HuH-7 (cell line): Measurements from ENCODE around the gene SPAG6.

Source experiments
- DNase-seq: peaks from one replicate; pipeline ENCODE4 v3.0.0; 2011; ENCODE audit warnings: low spot score

The SPAG6 gene

GRCh38 chr10:22460101-22460500 lies 114.8 kb downstream of the SPAG6 start:
- no peak for DNase-seq

GRCh38 chr10:22460531-22461403 lies 115.5 kb downstream of the SPAG6 start:
- no peak for DNase-seq

GRCh38 chr10:22461891-22462290 lies 116.6 kb downstream of the SPAG6 start:
- DNase-seq, result no peak

GRCh38 chr10:22463255-22463654 lies 118.0 kb downstream of the SPAG6 start:
- DNase-seq, result no peak

GRCh38 chr10:22464966-22465629 lies 119.8 kb downstream of the SPAG6 start:
- no peak for DNase-seq

- no peak for DNase-seq
Measured at GRCh38 chr10:22466763-22467334, 121.6 kb downstream of the SPAG6 start.
